K562 (cell line): ENCODE measurements around the gene EDEM2. TPM values are rescaled to one million over a fixed set of nuclear protein-coding genes. Genes with fewer than 3 reads are reported as not detected.
A peak's percentile ranks its signal among the peaks of the same experiment; 100 is the strongest.

Source experiments
- CTCF ChIP-seq, 3 experiments: IDR thresholded peaks in 2 of 3; conservative IDR thresholded peaks in 1 of 3; 2 replicates each; pipeline ENCODE4 v1.5.1; 2011 to 2012; ENCODE audit warnings: low read length in 3 of 3, mild to moderate bottlenecking in 3 of 3, control low read depth in 2 of 3, improper control_type of control experiment in 1 of 3, inconsistent platforms in 1 of 3, low read depth in 1 of 3, mixed read lengths in 1 of 3, moderate library complexity in 1 of 3; ENCODE audit not compliant: insufficient read depth in 2 of 3
- FOXA3 ChIP-seq, 2 experiments: fragments of 450-650 bp in 1 of 2; sonication (generic) in 1 of 2; formaldehyde crosslinking; IDR thresholded peaks in 1 of 2; conservative IDR thresholded peaks in 1 of 2; 2 replicates each; pipeline versions ENCODE4 v1.4.0 to v1.8.0; 2020 to 2022; ENCODE audit warnings: mild to moderate bottlenecking in 2 of 2, missing genetic modification reagents in 1 of 2
- HBP1 ChIP-seq: fragments of 450-650 bp; formaldehyde crosslinking; IDR thresholded peaks from 2 replicates; pipeline ENCODE4 v1.4.0; 2022; ENCODE audit warnings: missing genetic modification characterization
- HDGF ChIP-seq: fragments of 450-650 bp; IDR thresholded peaks from 2 replicates; pipeline ENCODE4 v1.6.1; 2016
- MYC ChIP-seq, 2 experiments: fragments of 250-450 bp in 1 of 2; sonication (Bioruptor Pico) in 1 of 2; IDR thresholded peaks; 2 replicates each; pipeline versions ENCODE4 v1.5.1 to v1.6.1; 2012 to 2021; ENCODE audit warnings: low read depth in 2 of 2, borderline replicate concordance in 1 of 2, improper control_type of control experiment in 1 of 2, low read length in 1 of 2, mild to moderate bottlenecking in 1 of 2, moderate library complexity in 1 of 2
- ZBED1 ChIP-seq: IDR thresholded peaks from 2 replicates; pipeline ENCODE4 v1.6.1; 2014
- polyA plus RNA-seq, 8 experiments: library from polyadenylated mRNA; depleted of rRNA in 4 of 8; stranded (reverse) in 5 of 8; unstranded in 3 of 8; fragments of >200 nt; fragmentation: Nextera tagmentation in 2 of 8; fragmentation: Illumina TruSeq in 1 of 8; extraction: Ambion mirVana in 2 of 8; extraction: Trizol in 1 of 8; gene quantifications; 2 replicates each; pipeline versions ENCODE4 v1.2.1 to v1.2.3, GENCODE V29; 2011 to 2014; ENCODE audit warnings: inconsistent platforms in 1 of 8, missing spikeins in 1 of 8
- total RNA-seq, 7 experiments: library from RNA; depleted of rRNA in 6 of 7; stranded (reverse); fragments of >200 nt in 6 of 7; fragmentation: Illumina TruSeq in 2 of 7; extraction: Trizol in 2 of 7; gene quantifications; 2 replicates each; pipeline versions ENCODE4 v1.2.1 to v1.2.3, GENCODE V29; 2011 to 2021; ENCODE audit warnings: low replicate concordance in 1 of 7
- TF ChIP-seq, protein P1 (sequence below): fragments of 250-450 bp; sonication (Bioruptor Pico); IDR thresholded peaks from 2 replicates; pipeline ENCODE4 v1.4.0; 2020; ENCODE audit warnings: mild to moderate bottlenecking
- TF ChIP-seq, protein P2 (sequence below): fragments of 450-650 bp; IDR thresholded peaks from 2 replicates; pipeline ENCODE4 v1.6.1; 2017; ENCODE audit warnings: antibody characterized with exemption, mild to moderate bottlenecking

Gene EDEM2
- total and polyA plus RNA-seq, 9 of the 15 experiments (the other 6 are each of a cell fraction or from before 2014, with no cell fraction given), result 6.9 to 11.0 (median 9.7) TPM

GRCh38 chr20:35146920-35147574, at the start of gene EDEM2 (continued):
- 0 out of 4 replicates have a peak, but pooled peaks of 1 of the 2 experiments have one; percentile 42 for TF ChIP-seq FOXA3 (CRISPR knock-in tag; conservative IDR thresholded peaks at IDR 0.05 in 1 of 2, IDR thresholded peaks at IDR 0.05 in 1 of 2)
- 0 out of 2 replicates have a peak, but pooled peaks have one; percentile 6 for TF ChIP-seq HBP1 (CRISPR knock-in tag)
- 0 out of 2 replicates have a peak, but pooled peaks have one; percentile 55 for TF ChIP-seq HDGF
- 0 out of 2 replicates have a peak, but pooled peaks have one; percentile 46 for TF ChIP-seq ZBED1
- TF ChIP-seq, protein P1, sequence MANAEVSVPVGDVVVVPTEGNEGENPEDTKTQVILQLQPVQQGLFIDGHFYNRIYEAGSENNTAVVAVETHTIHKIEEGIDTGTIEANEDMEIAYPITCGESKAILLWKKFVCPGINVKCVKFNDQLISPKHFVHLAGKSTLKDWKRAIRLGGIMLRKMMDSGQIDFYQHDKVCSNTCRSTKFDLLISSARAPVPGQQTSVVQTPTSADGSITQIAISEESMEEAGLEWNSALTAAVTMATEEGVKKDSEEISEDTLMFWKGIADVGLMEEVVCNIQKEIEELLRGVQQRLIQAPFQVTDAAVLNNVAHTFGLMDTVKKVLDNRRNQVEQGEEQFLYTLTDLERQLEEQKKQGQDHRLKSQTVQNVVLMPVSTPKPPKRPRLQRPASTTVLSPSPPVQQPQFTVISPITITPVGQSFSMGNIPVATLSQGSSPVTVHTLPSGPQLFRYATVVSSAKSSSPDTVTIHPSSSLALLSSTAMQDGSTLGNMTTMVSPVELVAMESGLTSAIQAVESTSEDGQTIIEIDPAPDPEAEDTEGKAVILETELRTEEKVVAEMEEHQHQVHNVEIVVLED (CRISPR knock-in tag), result peak; percentile 51; the same call in 1 of the 2 replicates
- peak in 2 of 3 experiments; percentile 33 to 41; a peak in 4 of 6 replicates for TF ChIP-seq CTCF (IDR thresholded peaks at IDR 0.05 in 2 of 3, conservative IDR thresholded peaks at IDR 0.05 in 1 of 3; ENCODE audit: insufficient read depth in 2 of 3, low read depth in 1 of 3, low read length in 3 of 3)
- TF ChIP-seq MYC (IDR thresholded peaks at IDR 0.05; ENCODE audit: low read depth, low read length), result peak; percentile 84
- no peak for TF ChIP-seq MYC (CRISPR knock-in tag; IDR thresholded peaks at IDR 0.05; ENCODE audit: borderline replicate concordance, low read depth)
- TF ChIP-seq, protein P2, sequence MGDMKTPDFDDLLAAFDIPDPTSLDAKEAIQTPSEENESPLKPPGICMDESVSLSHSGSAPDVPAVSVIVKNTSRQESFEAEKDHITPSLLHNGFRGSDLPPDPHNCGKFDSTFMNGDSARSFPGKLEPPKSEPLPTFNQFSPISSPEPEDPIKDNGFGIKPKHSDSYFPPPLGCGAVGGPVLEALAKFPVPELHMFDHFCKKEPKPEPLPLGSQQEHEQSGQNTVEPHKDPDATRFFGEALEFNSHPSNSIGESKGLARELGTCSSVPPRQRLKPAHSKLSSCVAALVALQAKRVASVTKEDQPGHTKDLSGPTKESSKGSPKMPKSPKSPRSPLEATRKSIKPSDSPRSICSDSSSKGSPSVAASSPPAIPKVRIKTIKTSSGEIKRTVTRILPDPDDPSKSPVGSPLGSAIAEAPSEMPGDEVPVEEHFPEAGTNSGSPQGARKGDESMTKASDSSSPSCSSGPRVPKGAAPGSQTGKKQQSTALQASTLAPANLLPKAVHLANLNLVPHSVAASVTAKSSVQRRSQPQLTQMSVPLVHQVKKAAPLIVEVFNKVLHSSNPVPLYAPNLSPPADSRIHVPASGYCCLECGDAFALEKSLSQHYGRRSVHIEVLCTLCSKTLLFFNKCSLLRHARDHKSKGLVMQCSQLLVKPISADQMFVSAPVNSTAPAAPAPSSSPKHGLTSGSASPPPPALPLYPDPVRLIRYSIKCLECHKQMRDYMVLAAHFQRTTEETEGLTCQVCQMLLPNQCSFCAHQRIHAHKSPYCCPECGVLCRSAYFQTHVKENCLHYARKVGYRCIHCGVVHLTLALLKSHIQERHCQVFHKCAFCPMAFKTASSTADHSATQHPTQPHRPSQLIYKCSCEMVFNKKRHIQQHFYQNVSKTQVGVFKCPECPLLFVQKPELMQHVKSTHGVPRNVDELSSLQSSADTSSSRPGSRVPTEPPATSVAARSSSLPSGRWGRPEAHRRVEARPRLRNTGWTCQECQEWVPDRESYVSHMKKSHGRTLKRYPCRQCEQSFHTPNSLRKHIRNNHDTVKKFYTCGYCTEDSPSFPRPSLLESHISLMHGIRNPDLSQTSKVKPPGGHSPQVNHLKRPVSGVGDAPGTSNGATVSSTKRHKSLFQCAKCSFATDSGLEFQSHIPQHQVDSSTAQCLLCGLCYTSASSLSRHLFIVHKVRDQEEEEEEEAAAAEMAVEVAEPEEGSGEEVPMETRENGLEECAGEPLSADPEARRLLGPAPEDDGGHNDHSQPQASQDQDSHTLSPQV, result 0 out of 2 replicates have a peak, but pooled peaks have one; percentile 59
